Stimulated activated CD8-positive, alpha-beta memory T cell treated with anti-CD3 and anti-CD28 coated beads, Interleukin-12 subunit alpha, Interleukin-12 subunit beta, amount 100 ng/mL, for 1 hour (primary cell): ENCODE data around the gene EXPH5.
"Not testable (repeated sequence)": the region's sequence is repeated elsewhere in the genome, so short reads cannot be mapped to it uniquely, and the experiment has no call there.

Experiments used
- DNase-seq: peaks from one replicate; pipeline ENCODE4 v3.0.0-alpha.2; 2020; ENCODE audit warnings: low read depth

Gene EXPH5, protein sequence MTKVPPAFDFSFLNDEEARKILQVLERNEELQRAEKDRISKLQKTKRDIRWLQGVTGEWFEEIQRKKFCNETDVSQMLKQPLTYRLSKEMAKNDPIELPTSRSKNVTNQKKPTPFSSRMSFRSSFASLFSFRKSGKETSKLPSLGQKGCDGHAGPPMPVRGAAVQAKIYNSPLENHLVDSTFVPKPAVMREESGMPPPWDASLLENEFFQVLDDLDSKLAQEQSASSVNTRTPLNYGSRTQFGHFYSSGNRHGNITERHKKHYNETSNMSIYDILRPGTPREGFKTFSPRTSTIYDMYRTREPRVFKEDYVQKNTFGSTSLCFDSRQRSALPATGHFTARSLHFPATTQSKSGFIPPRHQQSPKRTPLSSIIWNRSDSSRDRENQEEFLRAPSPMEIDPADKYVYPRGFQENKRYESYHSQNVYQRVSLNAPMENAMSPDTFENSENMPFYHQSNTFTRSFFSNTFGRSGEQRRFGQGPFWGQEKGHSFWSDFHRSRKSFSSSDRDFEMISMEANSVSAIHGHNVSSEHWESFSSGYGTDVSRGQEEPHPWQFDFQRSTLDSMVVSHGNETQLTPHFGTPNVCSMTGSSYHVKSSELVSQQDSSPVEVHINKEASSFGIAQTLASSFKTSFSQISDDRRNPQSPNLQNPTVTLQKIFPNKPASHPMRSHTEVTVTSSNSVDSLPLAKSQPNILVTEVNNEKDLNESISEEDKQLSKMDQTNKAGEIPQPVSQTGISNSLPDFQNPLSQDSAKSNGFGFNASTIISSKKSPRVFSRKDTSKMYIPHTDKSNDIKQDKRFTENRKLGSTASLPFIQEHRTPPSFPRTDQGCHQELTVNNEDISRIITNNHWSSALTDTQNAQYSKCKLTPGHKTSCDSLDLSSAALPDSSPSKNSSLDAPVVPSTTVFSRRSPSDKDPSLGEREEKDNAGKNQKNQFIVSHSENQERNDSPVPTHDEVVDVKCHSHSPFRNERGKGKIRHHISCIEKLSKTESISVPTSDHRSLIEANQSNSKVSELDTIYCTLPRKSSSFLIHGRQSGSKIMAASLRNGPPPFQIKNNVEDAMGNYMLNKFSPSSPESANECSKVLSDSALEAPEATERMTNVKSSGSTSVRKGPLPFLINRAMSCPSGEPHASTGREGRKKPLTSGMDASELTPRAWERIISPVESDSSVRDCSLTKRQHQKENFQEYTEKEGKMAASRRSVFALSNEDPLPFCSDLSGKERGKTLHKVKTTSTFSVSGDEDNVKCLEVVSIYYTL (N-terminal part only)

DNA sequence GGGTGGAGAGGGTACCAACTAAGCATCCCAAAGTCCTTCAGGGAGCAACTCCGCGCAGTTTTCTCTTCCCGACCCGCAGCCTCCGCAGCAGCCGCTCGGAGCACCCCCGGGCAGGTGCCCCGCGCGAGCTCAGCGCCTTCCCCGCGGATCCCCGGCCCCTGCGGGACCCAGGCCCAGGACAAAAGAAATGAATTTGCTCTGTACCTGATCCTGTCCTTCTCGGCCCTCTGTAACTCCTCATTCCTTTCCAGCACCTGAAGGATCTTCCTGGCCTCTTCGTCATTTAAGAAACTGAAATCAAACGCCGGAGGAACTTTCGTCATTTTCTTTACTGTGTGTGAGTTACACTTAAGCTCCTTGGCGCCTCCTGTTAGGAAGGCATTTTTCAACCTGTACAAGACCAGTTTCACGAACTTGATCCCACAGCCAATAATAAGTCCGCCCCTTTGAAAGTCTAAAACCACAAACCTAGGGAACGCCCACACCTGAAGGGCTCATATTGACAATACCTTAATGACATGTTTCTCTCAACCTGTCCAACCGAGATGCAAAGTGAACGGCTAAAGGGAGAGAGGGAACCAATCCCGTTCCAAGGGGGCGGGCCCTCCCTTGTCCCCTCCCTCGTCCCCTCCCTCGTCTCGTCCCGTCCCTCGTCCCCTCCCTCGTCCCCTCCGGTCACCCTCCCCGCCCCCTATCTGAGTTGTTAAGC, at the start of gene EXPH5:
TSS of gene EXPH5 (minus strand) at position 555 of the 709 bp plus-strand sequence. CDS start at position 323, 232 bp downstream.
- peak; percentile 76 for DNase-seq

DNA sequence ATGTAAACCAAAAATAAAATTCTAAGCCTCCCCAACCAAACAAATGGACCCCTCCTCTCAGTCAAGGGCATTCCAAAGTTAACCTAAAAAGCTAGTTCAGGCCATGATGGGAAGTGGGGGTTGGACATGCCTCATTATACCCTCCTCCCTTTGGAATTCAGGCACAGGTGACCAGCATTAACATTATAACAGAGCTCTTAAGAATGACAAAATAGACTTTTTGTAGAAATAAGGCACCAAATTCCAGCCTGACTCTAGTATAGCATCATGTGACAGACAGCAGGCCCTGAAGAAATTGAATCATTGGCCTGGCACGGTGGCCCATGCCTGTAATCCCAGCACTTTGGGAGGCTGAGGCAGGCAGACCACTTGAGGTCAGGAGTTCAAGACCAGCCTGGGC, 48.2 kb upstream of the EXPH5 start:
- not testable (repeated sequence) for DNase-seq

DNA sequence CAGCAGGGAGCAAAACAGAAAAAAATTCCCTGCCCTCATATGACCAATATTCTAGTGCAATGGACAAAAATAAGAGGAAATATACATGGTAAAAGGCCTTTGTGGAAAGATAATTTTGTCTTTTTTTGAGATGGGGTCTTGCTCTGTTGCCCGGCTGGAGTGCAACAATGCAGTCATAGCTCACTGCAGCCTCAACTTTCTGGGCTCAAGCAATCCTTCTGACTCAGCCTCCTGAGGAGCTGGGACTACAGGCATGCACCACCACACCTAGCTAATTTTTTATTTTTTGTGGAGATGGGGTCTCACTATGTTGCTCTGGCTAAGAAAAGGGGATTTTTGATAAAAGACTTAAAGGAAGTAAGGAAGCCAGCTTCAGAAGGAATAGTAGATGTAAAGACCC, 45.6 kb upstream of the EXPH5 start:
- no peak for DNase-seq

DNA sequence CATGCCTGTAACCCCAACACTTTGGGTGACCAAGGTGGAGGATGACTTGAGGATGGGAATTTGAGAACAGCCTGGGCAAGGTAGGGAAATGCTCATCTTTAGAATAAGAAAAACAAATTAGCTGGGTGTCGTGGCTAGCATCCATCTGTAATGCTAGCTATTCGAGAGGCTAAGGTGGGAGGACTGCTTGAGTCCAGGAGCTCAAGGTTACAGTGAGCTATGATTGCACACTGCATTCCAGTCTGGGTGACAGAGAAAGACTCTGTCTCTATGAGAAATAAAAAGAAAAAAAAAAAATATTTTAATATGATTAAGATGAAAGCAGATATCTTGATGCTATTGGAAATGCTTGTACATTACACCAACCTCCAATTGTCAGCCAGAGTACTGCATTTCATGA, 42.7 kb upstream of the EXPH5 start:
- DNase-seq = no peak

DNA sequence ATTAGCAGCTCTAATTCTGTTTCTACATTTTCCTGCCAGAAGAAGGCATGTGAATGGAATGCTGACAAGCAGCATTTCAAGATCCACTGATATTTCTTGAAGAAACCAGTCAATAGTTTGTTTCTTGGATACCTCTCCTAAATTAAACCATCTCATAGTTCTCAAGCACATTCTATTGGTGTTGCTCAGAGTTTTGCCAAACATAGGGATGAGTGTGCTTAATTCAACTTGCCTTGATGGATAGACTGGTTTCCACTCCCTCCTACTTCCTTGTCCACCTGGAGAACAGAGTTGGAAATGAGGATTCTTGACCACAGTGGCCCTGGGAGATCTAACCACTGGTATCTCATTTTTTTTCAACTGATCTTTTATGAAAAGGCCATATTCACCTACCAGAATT, 41.5 kb upstream of the EXPH5 start:
- no peak for DNase-seq

DNA sequence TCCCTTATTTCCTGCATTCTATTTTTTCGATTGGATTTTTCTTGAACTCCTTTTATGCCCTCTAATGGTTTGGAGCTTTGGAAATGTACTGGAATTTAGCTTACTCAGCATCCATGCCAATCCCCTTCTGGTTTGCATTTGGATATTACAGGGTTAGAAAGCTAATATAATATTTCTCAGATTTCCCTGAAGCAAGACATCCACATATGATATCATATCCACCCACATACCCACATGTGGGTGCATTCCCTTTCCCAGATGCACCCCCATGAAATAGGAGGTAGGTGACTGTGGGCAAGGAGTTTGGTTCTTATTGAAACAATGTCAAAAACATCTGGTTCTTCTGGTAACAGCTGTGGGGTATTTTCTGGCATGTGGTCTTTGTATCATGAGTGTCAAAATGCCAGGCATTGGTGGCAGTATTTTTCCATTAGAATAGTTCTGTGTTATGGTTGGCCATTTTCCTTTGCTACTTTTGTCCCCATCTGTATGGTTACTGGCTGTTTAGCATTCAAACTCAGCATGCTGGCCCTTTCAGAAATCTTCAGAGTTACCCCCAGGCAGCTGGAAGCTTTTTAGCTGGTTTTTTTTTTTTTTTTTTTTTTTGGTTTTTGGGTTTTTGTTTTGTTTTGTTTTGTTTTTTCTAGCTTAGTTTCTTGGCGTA, 38.6 kb upstream of the EXPH5 start:
- no peak for DNase-seq

DNA sequence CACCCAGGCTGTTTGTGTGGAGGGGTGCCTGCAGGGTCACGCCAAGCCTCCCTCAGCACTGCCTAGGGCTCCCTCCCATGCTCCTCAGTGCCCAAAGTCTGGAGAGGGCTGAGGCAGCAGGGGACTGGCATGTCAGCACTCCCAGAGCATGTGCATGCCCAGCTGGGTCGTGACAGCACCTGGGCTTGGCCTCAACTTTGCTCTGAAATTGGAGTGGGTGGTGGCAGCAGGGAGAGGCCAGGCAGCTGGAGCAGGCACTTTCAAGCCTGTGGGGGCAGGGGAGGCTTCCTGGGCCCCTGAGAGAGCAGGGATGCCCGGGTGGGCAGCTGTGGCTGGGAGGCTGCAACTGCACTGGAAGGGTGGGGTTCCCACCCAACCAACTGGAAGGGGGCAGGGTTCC, 35.7 kb upstream of the EXPH5 start:
- DNase-seq = no peak

DNA sequence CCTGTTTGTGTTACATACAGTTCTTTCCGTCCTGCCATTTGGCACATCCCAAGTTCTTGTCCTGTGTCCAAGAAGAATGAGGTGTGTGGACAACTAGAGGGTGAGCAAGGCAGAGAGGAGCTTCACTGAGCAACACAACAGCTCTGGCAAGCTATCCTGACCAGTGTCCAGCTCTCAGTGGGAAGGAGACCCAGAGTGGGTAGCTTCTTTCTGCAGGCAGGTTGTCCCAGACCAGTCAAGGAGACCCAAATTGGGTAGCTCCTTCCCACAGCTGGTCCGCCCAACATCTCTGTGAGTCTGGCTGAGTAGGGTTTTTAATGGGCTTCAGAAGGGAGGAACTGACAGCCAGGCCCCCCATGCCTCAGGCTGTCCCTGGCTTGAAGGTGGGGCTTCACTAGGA, 35.2 kb upstream of the EXPH5 start:
- DNase-seq = no peak

DNA sequence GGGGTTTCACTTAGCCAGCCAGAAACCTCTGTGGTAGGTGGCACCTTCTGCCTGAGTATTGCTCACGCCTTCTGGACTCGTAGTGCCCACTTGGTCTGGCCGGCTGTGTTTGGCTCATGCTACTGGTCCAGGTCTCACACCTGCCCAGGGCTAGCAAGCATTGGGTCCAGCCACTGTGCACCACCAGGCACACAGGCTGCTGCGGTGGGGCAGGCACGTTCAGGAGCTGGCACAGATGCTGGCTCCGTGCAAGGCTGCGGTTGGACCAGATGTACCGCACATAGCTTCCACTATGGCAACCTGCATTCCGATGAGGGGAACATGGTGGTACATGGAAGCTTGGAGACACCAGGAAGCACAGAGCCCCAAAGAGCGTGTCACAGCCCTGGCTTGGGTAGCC, 34.8 kb upstream of the EXPH5 start:
- DNase-seq = no peak

DNA sequence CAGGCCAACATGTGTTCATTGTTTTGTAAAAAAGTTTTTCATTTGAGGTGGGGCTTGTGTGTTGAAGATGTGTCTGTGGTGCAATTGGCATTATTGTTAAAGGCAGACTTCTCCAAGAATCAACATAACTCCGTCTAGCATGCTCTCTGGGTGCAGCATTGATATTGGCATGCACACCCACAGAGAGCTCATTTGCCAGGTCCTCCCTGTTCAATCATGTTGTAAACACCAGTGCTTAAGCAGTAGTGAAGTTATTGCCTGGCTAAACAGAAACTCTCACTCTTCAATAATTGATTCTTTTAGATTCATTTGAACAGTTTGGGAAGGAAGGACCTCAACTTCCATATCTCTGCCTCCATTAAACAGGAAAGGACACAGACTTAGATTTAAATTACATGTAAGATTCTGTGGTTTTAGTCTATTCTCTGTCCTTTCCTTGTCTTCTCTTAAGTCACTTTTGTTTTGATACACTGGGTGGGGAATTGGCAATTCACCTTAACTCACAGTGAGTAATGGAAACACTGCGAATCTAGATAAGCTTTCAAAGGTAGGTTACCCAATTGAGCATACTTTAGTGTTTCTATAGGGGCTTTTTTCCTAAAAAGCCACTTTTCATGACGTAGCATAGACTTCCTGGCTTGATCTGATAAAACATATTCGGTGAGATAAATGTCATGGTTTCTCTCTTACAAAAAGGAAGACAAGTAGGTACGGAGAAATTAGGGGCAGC, 30.8 kb upstream of the EXPH5 start:
- no peak for DNase-seq

DNA sequence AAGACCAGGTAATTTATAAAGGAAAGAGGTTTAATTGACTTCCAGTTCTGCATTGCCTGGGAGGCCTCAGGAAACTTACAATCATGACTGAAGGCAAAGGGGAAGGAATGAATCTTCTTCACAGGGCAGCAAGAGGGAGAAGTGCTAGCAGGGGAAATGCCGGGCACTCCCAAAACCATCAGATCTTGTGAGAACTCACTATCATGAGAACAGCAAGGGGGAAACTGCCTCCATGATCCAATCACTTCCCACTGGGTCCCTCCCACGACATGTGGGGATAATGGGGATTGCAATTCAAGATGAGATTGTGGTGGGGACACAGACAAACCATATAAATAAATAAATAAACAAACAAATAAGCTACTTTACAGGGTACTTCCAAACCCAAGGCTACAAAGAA, 28.8 kb upstream of the EXPH5 start:
- DNase-seq = no peak

DNA sequence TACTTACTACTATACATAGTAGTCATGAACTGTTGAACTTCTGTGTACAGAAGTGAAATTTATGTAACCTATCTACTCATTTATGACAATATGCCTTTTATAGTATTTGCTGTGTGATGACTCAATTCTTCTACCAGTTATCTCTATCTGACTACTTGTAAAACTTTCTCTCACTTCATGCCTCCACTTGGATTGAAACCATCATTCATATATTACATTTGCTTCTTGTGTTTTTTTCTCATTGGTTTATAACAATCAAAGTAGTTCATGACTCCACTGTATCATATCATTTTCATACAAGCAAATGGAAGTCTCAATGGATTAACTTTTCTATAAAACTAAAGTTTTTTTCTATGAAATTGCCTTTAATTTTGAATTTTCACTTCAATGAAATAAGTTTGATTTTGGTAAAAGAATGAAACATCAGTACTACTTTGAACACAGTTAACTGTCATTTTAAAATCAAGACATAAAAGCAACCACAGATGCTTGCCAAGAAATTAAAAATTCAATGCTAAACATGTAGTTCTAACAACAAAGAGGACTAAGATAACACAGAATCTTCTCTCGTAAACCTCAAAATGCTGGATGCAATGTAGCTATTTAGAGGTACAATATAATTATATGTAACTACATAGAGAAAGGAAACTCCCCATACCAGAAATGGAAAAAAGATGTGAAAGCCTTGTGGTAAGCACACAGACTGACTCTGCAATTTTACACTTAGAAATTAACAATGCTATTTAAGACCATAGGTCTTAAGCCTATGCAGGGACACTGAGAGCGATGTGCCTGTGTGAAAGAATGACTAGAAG, 27.6 kb upstream of the EXPH5 start:
- no peak for DNase-seq

DNA sequence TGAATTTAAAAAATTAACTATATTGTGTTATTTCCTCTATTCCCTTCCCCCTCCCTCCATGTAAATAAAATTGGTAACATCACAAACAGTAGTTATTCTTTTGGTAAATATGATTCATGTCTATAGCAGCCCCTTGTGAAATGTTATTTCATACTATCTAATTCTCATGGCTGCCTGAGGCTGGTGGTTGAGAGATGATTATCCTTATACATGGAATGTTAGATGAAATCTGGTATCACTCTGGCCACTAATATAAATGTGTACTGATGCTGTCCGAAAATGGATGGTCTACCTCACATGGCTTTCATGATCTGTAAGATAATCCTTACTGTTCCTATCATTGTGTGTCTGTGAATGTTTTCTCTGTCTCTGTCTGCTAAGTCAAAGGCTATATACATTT, 25.0 kb upstream of the EXPH5 start:
- DNase-seq = no peak

DNA sequence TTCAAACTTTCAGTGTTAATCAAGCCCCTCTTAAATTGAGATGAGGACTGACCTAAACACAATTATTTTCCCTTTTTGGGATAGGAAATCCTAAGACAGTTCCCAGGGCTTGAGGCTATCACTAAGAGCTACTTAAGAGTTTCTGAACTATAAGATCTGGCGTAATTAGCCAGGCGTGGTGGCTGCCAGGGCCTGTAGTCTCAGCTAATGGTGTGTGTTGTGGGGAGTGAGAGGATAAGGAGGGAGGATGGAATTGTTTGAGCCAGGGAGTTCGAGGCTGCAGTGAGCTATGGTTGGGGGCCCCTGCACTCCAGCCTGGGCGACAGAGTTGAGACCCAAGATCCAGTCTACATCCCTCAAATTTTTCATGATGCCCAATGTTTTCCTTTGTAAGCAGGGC, 23.5 kb upstream of the EXPH5 start:
- DNase-seq = no peak

DNA sequence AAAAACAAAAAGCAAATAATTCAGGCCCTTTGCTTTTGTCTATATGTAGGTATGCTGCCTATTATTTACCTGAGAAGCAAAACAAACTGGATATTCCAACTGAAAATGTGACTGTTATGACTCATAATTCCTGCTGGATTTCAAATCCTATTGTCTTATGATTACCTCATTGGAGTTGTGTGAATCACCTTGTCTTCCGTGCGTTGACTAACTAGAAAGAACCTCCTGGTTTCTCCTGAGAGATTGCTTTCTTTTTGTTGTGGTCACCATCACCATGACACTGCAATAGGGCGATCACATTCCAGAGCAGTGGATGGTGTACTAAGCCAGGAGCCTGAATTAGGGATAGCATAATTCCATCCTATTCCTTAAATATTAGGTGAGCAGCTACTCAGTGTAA, 23.0 kb upstream of the EXPH5 start:
- DNase-seq = no peak

DNA sequence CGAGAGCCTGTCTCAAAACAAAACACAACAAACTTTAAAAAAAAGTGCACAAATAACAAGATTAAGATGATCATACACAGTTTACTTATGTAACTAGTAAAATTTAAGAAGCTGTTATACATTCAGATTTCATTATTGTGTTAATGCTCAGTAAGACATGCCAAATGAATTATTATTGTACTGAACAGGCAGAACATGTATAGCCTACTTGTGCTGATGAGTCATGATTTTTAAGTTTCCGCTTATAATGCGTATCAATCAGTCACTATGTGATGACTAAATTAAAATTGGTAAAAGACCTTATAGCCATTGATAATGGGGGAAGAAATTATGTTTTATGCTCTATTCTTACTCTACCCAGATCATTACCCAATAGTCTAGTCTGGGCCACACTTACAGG, 20.5 kb upstream of the EXPH5 start:
- DNase-seq = no peak

DNA sequence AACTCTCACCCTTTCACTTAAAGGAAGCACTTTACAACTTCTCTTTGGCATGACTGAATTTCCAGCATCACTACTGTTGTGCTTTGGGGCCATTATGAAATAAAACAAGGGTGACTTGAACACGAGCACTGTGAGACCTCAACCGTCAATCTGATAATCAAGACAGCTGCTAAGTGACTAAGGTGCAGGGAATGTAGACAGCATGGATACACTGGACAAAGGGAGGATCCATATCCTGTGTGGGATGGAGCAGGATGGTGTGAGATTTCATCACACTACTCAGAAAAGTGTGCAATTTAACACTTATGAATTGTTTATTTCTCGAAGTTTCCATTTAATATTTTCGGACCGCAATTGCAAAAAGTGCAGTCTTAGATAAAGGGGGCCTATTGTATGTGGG, 16.1 kb upstream of the EXPH5 start:
- no peak for DNase-seq

DNA sequence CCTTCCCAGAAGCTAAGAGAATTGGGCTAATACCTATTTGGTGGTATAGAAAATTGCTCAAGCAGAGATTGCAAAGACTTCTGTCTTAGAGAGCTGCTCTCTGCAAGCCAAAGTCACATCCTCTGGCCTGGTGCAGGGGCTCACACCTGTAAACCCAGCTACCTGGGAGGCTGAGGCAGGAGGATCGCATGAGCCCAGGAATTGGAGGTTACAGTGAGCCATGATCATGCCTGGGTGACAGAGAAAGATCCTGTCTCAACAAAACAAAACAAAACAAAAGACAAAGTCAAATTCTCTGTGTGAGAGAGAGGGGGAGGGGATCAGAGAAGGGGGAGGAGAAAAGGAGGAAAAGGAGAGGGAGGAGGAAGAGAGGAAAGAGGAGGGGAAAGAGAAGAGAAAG, 15.0 kb upstream of the EXPH5 start:
- DNase-seq = no peak

DNA sequence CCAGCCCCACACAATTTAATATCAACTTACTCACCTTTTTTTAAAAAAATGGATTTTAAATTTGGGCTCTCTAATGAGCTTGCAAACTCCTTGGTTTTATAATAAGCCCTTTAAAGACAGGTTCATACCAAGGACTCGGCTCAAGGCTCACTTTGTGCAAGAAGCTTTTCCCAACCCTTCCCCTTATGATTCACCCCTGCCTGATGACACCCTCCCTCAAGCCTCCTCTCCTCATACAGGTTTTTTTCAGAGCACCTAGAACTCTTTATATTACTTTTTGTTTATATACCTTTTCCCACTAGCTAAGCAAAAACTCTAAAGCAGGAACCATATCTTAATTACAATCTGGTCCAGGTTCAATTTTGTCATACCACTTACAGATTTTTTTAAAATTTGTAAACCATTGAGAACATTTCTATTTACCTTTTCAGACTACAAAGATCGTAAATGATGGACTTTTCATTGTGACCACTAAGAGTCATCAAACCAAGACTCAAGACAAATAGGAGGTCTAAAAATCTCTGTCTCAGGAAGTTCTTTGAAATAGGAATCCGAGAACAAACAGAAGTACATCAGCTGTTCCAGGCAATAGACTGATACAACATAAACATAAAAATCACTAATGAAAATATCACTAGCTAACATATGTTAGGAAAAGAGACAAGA, 13.1 kb upstream of the EXPH5 start:
- no peak for DNase-seq
